WERI-Rb-1 (cell line): ENCODE measurements around the gene PARP15.

Source experiments
- DNase-seq: peaks from one replicate; pipeline ENCODE4 v3.0.0-alpha.2; 2020
- H3K27ac ChIP-seq: fragments of 250-450 bp; sonication (Bioruptor Pico); 2 replicates; pipeline ENCODE4 v1.5.1; 2020; ENCODE audit warnings: mild to moderate bottlenecking, moderate library complexity
- H3K27me3 ChIP-seq: fragments of 250-450 bp; sonication (Bioruptor Pico); 2 replicates; pipeline ENCODE4 v1.5.1; 2021; ENCODE audit warnings: mild to moderate bottlenecking, low read depth, moderate library complexity; ENCODE audit not compliant: insufficient read depth, severe bottlenecking
- H3K36me3 ChIP-seq: fragments of 250-450 bp; sonication (Bioruptor Pico); 2 replicates; pipeline ENCODE4 v1.5.1; 2020; ENCODE audit warnings: mild to moderate bottlenecking, moderate library complexity
- H3K4me3 ChIP-seq: 2 replicates; pipeline ENCODE4 v1.5.1; 2011; ENCODE audit warnings: low read depth, mild to moderate bottlenecking, control low read depth, low read length
- H3K9me3 ChIP-seq: fragments of 250-450 bp; sonication (Bioruptor Pico); 2 replicates; pipeline ENCODE4 v1.5.1; 2021; ENCODE audit warnings: mild to moderate bottlenecking, moderate library complexity; ENCODE audit not compliant: severe bottlenecking
- CTCF ChIP-seq: IDR thresholded peaks from 2 replicates; pipeline ENCODE4 v1.5.1; 2011; ENCODE audit warnings: low read depth, mild to moderate bottlenecking, control low read depth, inconsistent platforms, low read length

The PARP15 gene

GRCh38 chr3:122629763-122630162 is 52.3 kb downstream of the PARP15 start:
- no peak for DNase-seq
- no peak for TF ChIP-seq CTCF
- no peaks in the 10 kb centered on the region for H3K27me3 ChIP-seq
- no peak overlapping the region for H3K4me3 ChIP-seq
- peaks cover 2% of the 10 kb centered on the region for H3K9me3 ChIP-seq
- no peak overlapping the region for H3K27ac ChIP-seq
- H3K36me3 ChIP-seq, result no peaks in the 10 kb centered on the region

- no peak for DNase-seq
- no peak overlapping the region for H3K27ac ChIP-seq
- no peaks in the 10 kb centered on the region for H3K36me3 ChIP-seq
- TF ChIP-seq CTCF, result no peak
- no peaks in the 10 kb centered on the region for H3K9me3 ChIP-seq
- H3K27me3 ChIP-seq, result no peaks in the 10 kb centered on the region
- H3K4me3 ChIP-seq, result no peak overlapping the region
Measured at GRCh38 chr3:122635789-122636188, 58.3 kb downstream of the PARP15 start.

- Histone ChIP-seq H3K27me3 (no peaks in the 10 kb centered on the region), H3K36me3 (no peaks in the 10 kb centered on the region), H3K4me3 (no peak overlapping the region), H3K9me3 (no peaks in the 10 kb centered on the region), H3K27ac (no peak overlapping the region)
- no peak for TF ChIP-seq CTCF
- DNase-seq, result no peak
Measured at GRCh38 chr3:122636697-122637096, 59.2 kb downstream of the PARP15 start.

- no peak for DNase-seq
- no peaks in the 10 kb centered on the region for H3K27me3 ChIP-seq
- H3K4me3 ChIP-seq, result no peak overlapping the region
- no peak overlapping the region for H3K27ac ChIP-seq
- H3K9me3 ChIP-seq, result no peaks in the 10 kb centered on the region
- no peak for TF ChIP-seq CTCF
- no peaks in the 10 kb centered on the region for H3K36me3 ChIP-seq
Measured at GRCh38 chr3:122640437-122640999, 63.1 kb downstream of the PARP15 start.

- DNase-seq, result no peak
- H3K36me3 ChIP-seq, result no peaks in the 10 kb centered on the region
- H3K27ac ChIP-seq, result no peak overlapping the region
- H3K27me3 ChIP-seq, result no peaks in the 10 kb centered on the region
- no peak overlapping the region for H3K4me3 ChIP-seq
- H3K9me3 ChIP-seq, result no peaks in the 10 kb centered on the region
- no peak for TF ChIP-seq CTCF
Measured at GRCh38 chr3:122642935-122643334, 65.5 kb downstream of the PARP15 start.
